IMR-90 (cell line): ENCODE measurements around the gene CTF1. TPM values are rescaled to one million over a fixed set of nuclear protein-coding genes. Genes with fewer than 3 reads are reported as not detected.

Source experiments
- ATAC-seq: fragments of 200-7000 bp; cut with Tn5 transposase; 2 replicates; pipeline ENCODE4 v1.9.1; 2020; ENCODE audit warnings: low read depth, mild to moderate bottlenecking, moderate library complexity
- BruUV-seq: library from RNA; stranded (reverse); fragments of 400-500 nt; replicated peaks from 2 replicates; lab custom pipeline; 2021; lab: Mats Ljungman, UMichigan
- CTCF ChIA-PET: fragments of 300-600 bp; formaldehyde crosslinking; extraction: SDS; loops from one replicate; lab custom pipeline; 2021; ENCODE audit warnings: antibody characterized with exemption; lab: Yijun Ruan, JAX
- POLR2A ChIA-PET: fragments of 300-600 bp; sonication (Branson Sonifier 250); formaldehyde crosslinking; loops from one replicate; lab custom pipeline; 2022; ENCODE audit warnings: antibody characterized with exemption; ENCODE audit not compliant: unreplicated experiment; lab: Charles Lee
- DNase-seq: peaks from one replicate; pipeline ENCODE4 v3.0.0; 2013
- H2AFZ ChIP-seq: replicated peaks from 2 replicates; pipeline ENCODE3; 2013; ENCODE audit warnings: low read length, mild to moderate bottlenecking; ENCODE audit not compliant: poor library complexity
- H2AK5ac ChIP-seq: 2 replicates; pipeline ENCODE4 v1.6.1; 2013; ENCODE audit warnings: low read depth, low read length, inconsistent platforms
- H2AK9ac ChIP-seq: replicated peaks from 2 replicates; pipeline ENCODE3; 2013; ENCODE audit warnings: mild to moderate bottlenecking, low read depth, low read length, moderate library complexity; ENCODE audit not compliant: poor library complexity
- H2BK120ac ChIP-seq: 2 replicates; pipeline ENCODE4 v1.6.1; 2013; ENCODE audit warnings: low read depth, low read length, inconsistent platforms
- H2BK15ac ChIP-seq: 3 replicates; pipeline ENCODE4 v1.6.1; 2013; ENCODE audit warnings: low read depth, low read length, inconsistent platforms
- H2BK20ac ChIP-seq: 2 replicates; pipeline ENCODE4 v1.6.1; 2013; ENCODE audit warnings: low read depth, mild to moderate bottlenecking, inconsistent platforms, low read length, moderate library complexity
- H2BK5ac ChIP-seq: 2 replicates; pipeline ENCODE4 v1.6.1; 2013; ENCODE audit warnings: mild to moderate bottlenecking, low read depth, low read length, inconsistent platforms; ENCODE audit not compliant: poor library complexity, severe bottlenecking
- H3K14ac ChIP-seq: replicated peaks from 2 replicates; pipeline ENCODE4 v1.6.1; 2013; ENCODE audit warnings: low read depth, low read length, inconsistent platforms
- H3K18ac ChIP-seq: 2 replicates; pipeline ENCODE4 v1.6.1; 2013; ENCODE audit warnings: low read depth, low read length, control low read depth
- H3K23ac ChIP-seq: 2 replicates; pipeline ENCODE4 v1.6.1; 2013; ENCODE audit warnings: low read depth, low read length, inconsistent platforms
- H3K27ac ChIP-seq: 2 replicates; pipeline ENCODE4 v1.5.1; 2013; ENCODE audit warnings: mild to moderate bottlenecking, control low read depth, low read length; ENCODE audit not compliant: insufficient read depth
- H3K27me3 ChIP-seq: 2 replicates; pipeline ENCODE4 v1.6.1; 2013; ENCODE audit warnings: low read length; ENCODE audit not compliant: control insufficient read depth, insufficient read depth
- H3K36me3 ChIP-seq: 2 replicates; pipeline ENCODE4 v1.6.1; 2013; ENCODE audit warnings: low read length, mixed read lengths; ENCODE audit not compliant: control insufficient read depth, insufficient read depth
- H3K4ac ChIP-seq: 2 replicates; pipeline ENCODE4 v1.6.1; 2013; ENCODE audit warnings: low read depth, low read length, inconsistent platforms
- H3K4me1 ChIP-seq: 2 replicates; pipeline ENCODE4 v1.6.1; 2013; ENCODE audit warnings: low read length, mixed read lengths; ENCODE audit not compliant: control insufficient read depth, insufficient read depth
- H3K4me2 ChIP-seq: 2 replicates; pipeline ENCODE4 v1.6.1; 2013; ENCODE audit warnings: low read depth, mild to moderate bottlenecking, control low read depth, low read length, moderate library complexity
- H3K4me3 ChIP-seq: 2 replicates; pipeline ENCODE4 v1.5.1; 2013; ENCODE audit warnings: low read depth, mild to moderate bottlenecking, control low read depth, low read length, moderate library complexity; ENCODE audit not compliant: insufficient read depth
- H3K56ac ChIP-seq: 2 replicates; pipeline ENCODE4 v1.6.1; 2013; ENCODE audit warnings: low read length, inconsistent platforms; ENCODE audit not compliant: insufficient read depth; ENCODE audit errors: extremely low read depth
- H3K79me1 ChIP-seq, 2 experiments: 2 replicates each; pipeline ENCODE4 v1.6.1; 2013; ENCODE audit warnings: low read length in 2 of 2, inconsistent platforms in 1 of 2, low read depth in 1 of 2
- H3K9ac ChIP-seq: 2 replicates; pipeline ENCODE4 v1.6.1; 2013; ENCODE audit warnings: low read depth, low read length, control low read depth
- H3K9me1 ChIP-seq: 2 replicates; pipeline ENCODE4 v1.6.1; 2013; ENCODE audit warnings: low read length, inconsistent platforms; ENCODE audit not compliant: insufficient read depth
- H3K9me3 ChIP-seq: 2 replicates; pipeline ENCODE4 v1.6.1; 2013; ENCODE audit warnings: low read length; ENCODE audit not compliant: control insufficient read depth, insufficient read depth
- H4K20me1 ChIP-seq: 2 replicates; pipeline ENCODE4 v1.6.1; 2013; ENCODE audit warnings: low read length, inconsistent platforms; ENCODE audit not compliant: insufficient read depth
- H4K5ac ChIP-seq: 2 replicates; pipeline ENCODE4 v1.6.1; 2013; ENCODE audit warnings: mild to moderate bottlenecking, low read depth, low read length, control low read depth
- H4K8ac ChIP-seq, 2 experiments: 2 replicates each; pipeline ENCODE4 v1.6.1; 2013; ENCODE audit warnings: low read depth in 2 of 2, low read length in 2 of 2, control low read depth in 1 of 2, inconsistent platforms in 1 of 2
- H4K91ac ChIP-seq: 2 replicates; pipeline ENCODE4 v1.6.1; 2013; ENCODE audit warnings: low read depth, low read length, inconsistent platforms; ENCODE audit not compliant: insufficient read depth
- MXI1 ChIP-seq: IDR thresholded peaks from 2 replicates; pipeline ENCODE4 v1.6.1; 2012; ENCODE audit warnings: low read depth, mild to moderate bottlenecking, low read length, moderate library complexity, borderline replicate concordance
- POLR2A ChIP-seq: IDR thresholded peaks from 2 replicates; pipeline ENCODE4 v1.6.1; 2012; ENCODE audit warnings: mild to moderate bottlenecking, low read depth, low read length
- WGBS, 2 experiments: methylation state at CpG; one replicate each; pipeline versions ENCODE4 v1.1.5 to v1.1.7; 2013; ENCODE audit warnings: missing lambda C conversion rate in 2 of 2; ENCODE audit not compliant: insufficient read length in 1 of 2; ENCODE audit errors: extremely low coverage in 2 of 2; 5-methylcytosine and 5-hydroxymethylcytosine counted together
- dilution Hi-C: fragments of 300-500 bp; cut with HindIII; formaldehyde crosslinking; loops from one replicate; pipeline ENCODE4 v1.14.3; 2018; ENCODE audit warnings: low sequenced_read_pairs; ENCODE audit not compliant: unreplicated experiment
- in situ Hi-C: fragments of 300-500 bp; cut with MboI; formaldehyde crosslinking; loops from 3 replicates; pipeline ENCODE4 v1.14.3; 2019; ENCODE audit warnings: low sequenced_read_pairs, inconsistent platforms, mixed read lengths
- intact Hi-C: fragments of 100-400 bp; cut with micrococcal nuclease; formaldehyde crosslinking; loops from 2 replicates; pipeline ENCODE4 v1.10.0; 2022
- polyA plus RNA-seq, 3 experiments: library from polyadenylated mRNA; depleted of rRNA; stranded (reverse); fragments of >200 nt; gene quantifications; 2 replicates each; pipeline ENCODE4 v1.2.3, GENCODE V29; 2012; ENCODE audit warnings: low replicate concordance in 1 of 3
- total RNA-seq: library from RNA; depleted of rRNA; stranded (reverse); fragments of >200 nt; gene quantifications from 2 replicates; pipeline ENCODE4 v1.2.3, GENCODE V29; 2012

The CTF1 gene
- total and polyA plus RNA-seq, 2 of the 4 experiments (the other 2 are of a cell fraction): 0.18 to 12.9 TPM

GRCh38 chr16:30895627-30896260, 670 bp upstream of the CTF1 start:
- Histone ChIP-seq H3K56ac (peak overlapping the region; percentile 89), H3K9me1 (peaks cover 25% of the 10 kb centered on the region), H3K36me3 (peaks cover 6% of the 10 kb centered on the region; the same call in 1 of the 2 replicates), H2BK5ac (peak overlapping the region; percentile 100), H3K27me3 (no peaks in the 10 kb centered on the region), H2BK120ac (peak overlapping the region; percentile 98), H3K79me1 (peaks cover 8 to 54% of the 10 kb centered on the region in 2 experiments; a peak in 3 of 4 replicates), H3K4ac (peak overlapping the region; percentile 90), H2AK9ac (peak overlapping the region; percentile 100), H4K20me1 (0 out of 2 replicates have a peak, but pooled peaks cover 5% of the 10 kb centered on the region), H2AFZ (peak overlapping the region; percentile 98), H3K9me3 (no peaks in the 10 kb centered on the region), H3K23ac (peak overlapping the region; percentile 99), H2BK20ac (peak overlapping the region; percentile 95), H3K27ac (peak overlapping the region; percentile 99), H3K4me2 (peak overlapping the region; percentile 83), H2BK15ac (peak overlapping the region; percentile 98), H3K9ac (peak overlapping the region; percentile 88), H2AK5ac (peak overlapping the region; percentile 100), H4K91ac (peak overlapping the region; percentile 92), H3K18ac (peak overlapping the region; percentile 94), H3K4me3 (peak overlapping the region; percentile 62), H4K8ac (peak overlapping the region; percentile 98 to 100), H3K14ac (peak overlapping the region; percentile 77), H4K5ac (peak overlapping the region; percentile 98), H3K4me1 (peaks cover 23% of the 10 kb centered on the region)
- no TSS peak for BruUV-seq
- CTCF ChIA-PET: interaction anchor here (0.5 to 1.0 kb wide), 7 partner anchors 14 to 344 kb away, joined by 3 to 7 read pairs (median 5); no protein-coding TSS in a partner anchor
- TF ChIP-seq MXI1: 0 out of 2 replicates have a peak, but pooled peaks have one; percentile 9
- TF ChIP-seq POLR2A: no peak
- 57% methylated on average over 12 of the region's 32 CpGs; no CpG with 5 or more reads in 1 of the 2 experiments for WGBS, 2 experiments
- POLR2A ChIA-PET: interaction anchor here (2.1 kb wide), 1 partner anchor 11 kb away, joined by 21 read pairs; no protein-coding TSS in a partner anchor
- DNase-seq: no peak
- ATAC-seq: peak; percentile 33
- dilution Hi-C loops (no loop called here), in situ Hi-C loops (no loop called here), intact Hi-C loops (loop anchor here (2.0 kb wide), 1 partner anchor 21 kb away; no protein-coding TSS in a partner anchor)
